HCT116 (cell line): ENCODE data around the gene THSD7A. TPM values are rescaled to one million over a fixed set of nuclear protein-coding genes. Genes with fewer than 3 reads are reported as not detected.

Experiments
- ATAC-seq: fragments of 200-7000 bp; cut with Tn5 transposase; 2 replicates; pipeline ENCODE4 v1.9.1; 2020; ENCODE audit warnings: mild to moderate bottlenecking, moderate library complexity
- BruUV-seq: library from RNA; stranded (reverse); fragments of 400-500 nt; replicated peaks from 2 replicates; lab custom pipeline; 2021; lab: Mats Ljungman, UMichigan
- CTCF ChIA-PET: fragments of 300-600 bp; sonication (Branson Sonifier 250); formaldehyde crosslinking; loops from one replicate; lab custom pipeline; 2021; ENCODE audit warnings: antibody characterized with exemption; lab: Charles Lee
- POLR2A ChIA-PET: fragments of 300-600, 350-600 bp; sonication (Branson Sonifier 250); formaldehyde crosslinking; loops from one replicate; lab custom pipeline; 2021; ENCODE audit warnings: antibody characterized with exemption; lab: Charles Lee
- RAD21 ChIA-PET, 2 experiments: fragments of 300-600 bp; sonication (Branson Sonifier 250); formaldehyde crosslinking; loops; one replicate each; lab custom pipeline; 2023; ENCODE audit warnings: low total read pairs in 2 of 2; ENCODE audit not compliant: uncharacterized antibody in 2 of 2, unreplicated experiment in 2 of 2, low non-redundant PET in 1 of 2; lab: Charles Lee
- DNase-seq: peaks from one replicate; pipeline ENCODE4 v3.0.0-alpha.2; 2010; ENCODE audit warnings: low read depth, low spot score
- H2AFZ ChIP-seq: fragments of 200-600 bp; shearing (Covaris generic), sonication (generic); 2 replicates; pipeline ENCODE4 v1.6.1; 2017; ENCODE audit warnings: low read depth, mixed run types, mixed read lengths, antibody characterized with exemption, low read length; ENCODE audit not compliant: poor library complexity, severe bottlenecking
- H3K27ac ChIP-seq: 2 replicates; pipeline ENCODE4 v1.5.1; 2012; ENCODE audit warnings: low read depth, low read length
- H3K27me3 ChIP-seq: fragments of 200-600 bp; sonication (generic); 2 replicates; pipeline ENCODE4 v1.6.1; 2016; ENCODE audit warnings: mixed run types, low read length, mixed read lengths; ENCODE audit not compliant: insufficient read depth
- H3K36me3 ChIP-seq, 2 experiments: fragments of 200-500 bp in 1 of 2; fragments of 200-600 bp in 1 of 2; sonication (Bioruptor generic) in 1 of 2; sonication (generic) in 1 of 2; 2 replicates each; pipeline versions ENCODE4 v1.5.1 to v1.6.1; 2014 to 2016; ENCODE audit warnings: low read length in 2 of 2, inconsistent platforms in 1 of 2, mixed read lengths in 1 of 2, mixed run types in 1 of 2; ENCODE audit not compliant: insufficient read depth in 2 of 2, control insufficient read depth in 1 of 2
- H3K4me1 ChIP-seq, 2 experiments: fragments of 200-600 bp in 1 of 2; sonication (generic) in 1 of 2; 2 replicates each; pipeline versions ENCODE4 v1.5.1 to v1.6.1; 2012 to 2017; ENCODE audit warnings: low read length in 2 of 2, inconsistent platforms in 1 of 2, mild to moderate bottlenecking in 1 of 2, mixed read lengths in 1 of 2, mixed run types in 1 of 2, moderate library complexity in 1 of 2; ENCODE audit not compliant: insufficient read depth in 2 of 2, control insufficient read depth in 1 of 2
- H3K4me2 ChIP-seq: fragments of 200-600 bp; sonication (generic); 2 replicates; pipeline ENCODE4 v1.6.1; 2017; ENCODE audit warnings: mixed run types, low read length, mixed read lengths
- H3K4me3 ChIP-seq, 2 experiments: fragments of 200-600 bp in 1 of 2; sonication (generic) in 1 of 2; replicated peaks in 1 of 2; 2 replicates each; pipeline ENCODE4 v1.5.1; 2011 to 2016; ENCODE audit warnings: low read length in 2 of 2, control low read depth in 1 of 2, low read depth in 1 of 2, mild to moderate bottlenecking in 1 of 2, mixed read lengths in 1 of 2, mixed run types in 1 of 2
- H3K79me2 ChIP-seq: fragments of 200-600 bp; sonication (generic); 2 replicates; pipeline ENCODE4 v1.6.1; 2017; ENCODE audit warnings: mild to moderate bottlenecking, mixed run types, low read length, moderate library complexity, mixed read lengths; ENCODE audit not compliant: insufficient read depth
- H3K9ac ChIP-seq: fragments of 200-600 bp; sonication (generic); 2 replicates; pipeline ENCODE4 v1.6.1; 2016; ENCODE audit warnings: low read length, mixed read lengths
- H3K9me2 ChIP-seq: fragments of 200-600 bp; sonication (generic), shearing (Covaris generic); 2 replicates; pipeline ENCODE4 v1.6.1; 2017; ENCODE audit warnings: mixed run types, mild to moderate bottlenecking, moderate library complexity; ENCODE audit not compliant: insufficient read depth
- H3K9me3 ChIP-seq, 2 experiments: fragments of 200-500 bp in 1 of 2; fragments of 200-600 bp in 1 of 2; sonication (Bioruptor generic) in 1 of 2; sonication (generic) in 1 of 2; 2 replicates each; pipeline ENCODE4 v1.6.1; 2014 to 2017; ENCODE audit warnings: low read length in 2 of 2, mixed read lengths in 2 of 2, inconsistent platforms in 1 of 2, low read depth in 1 of 2, mild to moderate bottlenecking in 1 of 2, mixed run types in 1 of 2, moderate library complexity in 1 of 2; ENCODE audit not compliant: control insufficient read depth in 1 of 2, insufficient read depth in 1 of 2
- H4K20me1 ChIP-seq: fragments of 200-600 bp; sonication (generic), shearing (Covaris generic); 2 replicates; pipeline ENCODE4 v1.6.1; 2017; ENCODE audit warnings: mixed run types, mild to moderate bottlenecking, moderate library complexity; ENCODE audit not compliant: insufficient read depth
- ATF3 ChIP-seq: IDR thresholded peaks from 2 replicates; pipeline ENCODE4 v1.6.1; 2012
- CEBPB ChIP-seq: IDR thresholded peaks from 2 replicates; pipeline ENCODE4 v1.6.1; 2012; ENCODE audit warnings: low read depth
- CTCF ChIP-seq, 3 experiments: fragments of 200-600 bp in 1 of 3; sonication (generic) in 1 of 3; IDR thresholded peaks in 2 of 3; conservative IDR thresholded peaks in 1 of 3; 2 replicates each; pipeline ENCODE4 v1.5.1; 2012 to 2017; ENCODE audit warnings: low read depth in 2 of 3, low read length in 2 of 3, antibody characterized with exemption in 1 of 3, borderline replicate concordance in 1 of 3, control low read depth in 1 of 3, mild to moderate bottlenecking in 1 of 3, mixed read lengths in 1 of 3, mixed run types in 1 of 3, moderate library complexity in 1 of 3; ENCODE audit not compliant: insufficient read depth in 1 of 3
- ELF1 ChIP-seq: IDR thresholded peaks from 2 replicates; pipeline ENCODE4 v1.6.1; 2012; ENCODE audit warnings: low read depth, borderline replicate concordance
- EZH2 ChIP-seq: fragments of 200-600 bp; sonication (generic); IDR thresholded peaks from 2 replicates; pipeline ENCODE4 v1.6.1; 2017; ENCODE audit warnings: antibody characterized with exemption, mixed run types
- EZH2phosphoT487 ChIP-seq: fragments of 200-600 bp; IDR thresholded peaks from 2 replicates; pipeline ENCODE4 v1.6.1; 2018; ENCODE audit warnings: antibody characterized with exemption, borderline replicate concordance
- JUND ChIP-seq: IDR thresholded peaks from 2 replicates; pipeline ENCODE4 v1.6.1; 2012
- MAX ChIP-seq: IDR thresholded peaks from 2 replicates; pipeline ENCODE4 v1.6.1; 2012
- POLR2A ChIP-seq: IDR thresholded peaks from 2 replicates; pipeline ENCODE4 v1.7.0; 2011; ENCODE audit warnings: borderline replicate concordance; ENCODE audit not compliant: insufficient read depth, insufficient read length; ENCODE audit errors: extremely low read depth
- POLR2AphosphoS5 ChIP-seq: IDR thresholded peaks from 2 replicates; pipeline ENCODE4 v1.6.1; 2011; ENCODE audit warnings: mild to moderate bottlenecking, low read depth, low read length, moderate library complexity
- RAD21 ChIP-seq: IDR thresholded peaks from 2 replicates; pipeline ENCODE4 v1.6.1; 2012; ENCODE audit warnings: low read depth, mild to moderate bottlenecking
- SRF ChIP-seq: IDR thresholded peaks from 2 replicates; pipeline ENCODE4 v1.6.1; 2012; ENCODE audit warnings: low read depth
- TCF7L2 ChIP-seq: IDR thresholded peaks from 2 replicates; pipeline ENCODE4 v1.7.0; 2011; ENCODE audit warnings: borderline replicate concordance, inconsistent platforms; ENCODE audit not compliant: insufficient read depth, insufficient read length; ENCODE audit errors: extremely low read depth
- YY1 ChIP-seq: IDR thresholded peaks from 2 replicates; pipeline ENCODE4 v1.6.1; 2011; ENCODE audit warnings: low read length, low read depth, moderate library complexity, mild to moderate bottlenecking; ENCODE audit not compliant: insufficient replicate concordance; ENCODE audit errors: extremely low read depth
- ZBTB33 ChIP-seq: IDR thresholded peaks from 2 replicates; pipeline ENCODE4 v1.6.1; 2011; ENCODE audit warnings: mild to moderate bottlenecking, low read length, moderate library complexity; ENCODE audit not compliant: insufficient replicate concordance; ENCODE audit errors: extremely low read depth
- intact Hi-C: fragments of 100-400 bp; cut with micrococcal nuclease; formaldehyde crosslinking; loops from 2 replicates; pipeline ENCODE4 v1.10.0; 2022
- total RNA-seq: library from RNA; stranded (reverse); gene quantifications from one replicate; pipeline ENCODE4 v1.2.1, GENCODE V29; 2021; ENCODE audit not compliant: unreplicated experiment

THSD7A gene
- total RNA-seq, 1 experiment from 2014 or later: 0.05 TPM

- Histone ChIP-seq H3K27ac (no peak overlapping the region), H3K4me1 (no peaks in the 10 kb centered on the region), H3K36me3 (no peaks in the 10 kb centered on the region), H3K79me2 (no peaks in the 10 kb centered on the region), H3K9ac (no peak overlapping the region), H2AFZ (no peak overlapping the region), H3K27me3 (no peaks in the 10 kb centered on the region), H3K4me3 (no peak overlapping the region), H3K9me3 (no peaks in the 10 kb centered on the region), H4K20me1 (no peaks in the 10 kb centered on the region), H3K9me2 (no peaks in the 10 kb centered on the region)
- ATAC-seq: no peak
- no TSS peak for BruUV-seq
- POLR2A ChIA-PET: no interaction called here
- RAD21 ChIA-PET: no interaction called here
- CTCF ChIA-PET: no interaction called here
- no peak for DNase-seq
- no peak for TF ChIP-seq POLR2AphosphoS5
- TF ChIP-seq ATF3: no peak
- TF ChIP-seq EZH2phosphoT487: no peak
- TF ChIP-seq CEBPB: no peak
- TF ChIP-seq JUND: no peak
- no peak for TF ChIP-seq ELF1
- no peak for TF ChIP-seq YY1
- no peak for TF ChIP-seq MAX
- no peak for TF ChIP-seq EZH2
- no peak for TF ChIP-seq ZBTB33
- no peak for TF ChIP-seq RAD21
- TF ChIP-seq SRF: no peak
- no peak for TF ChIP-seq TCF7L2
- no peak for TF ChIP-seq CTCF (IDR thresholded peaks at IDR 0.05 in 2 of 3, conservative IDR thresholded peaks at IDR 0.05 in 1 of 3; ENCODE audit: borderline replicate concordance in 1 of 3, insufficient read depth in 1 of 3, low read depth in 2 of 3, low read length in 2 of 3)
- no peak for TF ChIP-seq POLR2A
- TF ChIP-seq, all 23 proteins: peak for 0
- H3K4me2 ChIP-seq: no peak overlapping the region
- intact Hi-C loops: no loop called here
Observed at GRCh38 chr7:11787534-11787933, 44.5 kb downstream of the THSD7A start.
